ENCODE measurements around the gene ST6GALNAC3.

The ST6GALNAC3 gene

DNA sequence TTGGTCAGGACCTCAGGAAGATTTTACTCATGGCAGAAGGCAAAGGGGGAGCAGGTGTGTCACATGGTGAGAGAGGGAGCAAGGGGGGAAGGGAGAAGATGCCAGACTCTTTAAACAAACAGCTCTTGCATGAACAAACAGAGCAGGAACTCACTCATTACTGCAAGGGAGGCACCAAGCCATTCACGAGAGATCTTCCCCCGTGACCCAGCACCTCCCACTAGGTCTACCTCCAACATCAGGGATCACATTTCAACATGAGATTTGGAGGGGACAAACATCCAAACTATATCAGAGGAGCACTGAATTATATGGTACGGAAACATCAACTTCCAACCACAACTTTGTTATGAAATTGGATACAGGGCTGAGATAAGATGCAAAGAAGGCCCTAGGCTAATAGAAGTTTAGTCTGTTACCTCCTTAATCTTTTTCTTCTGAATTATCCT lies 164.9 kb downstream of the ST6GALNAC3 start (continued):
- peak; percentile 28; the same call in 1 of the 2 replicates for TF ChIP-seq GLIS2 (tag by site-specific recombination; IDR thresholded peaks at IDR 0.05)
- TF ChIP-seq, protein P1, sequence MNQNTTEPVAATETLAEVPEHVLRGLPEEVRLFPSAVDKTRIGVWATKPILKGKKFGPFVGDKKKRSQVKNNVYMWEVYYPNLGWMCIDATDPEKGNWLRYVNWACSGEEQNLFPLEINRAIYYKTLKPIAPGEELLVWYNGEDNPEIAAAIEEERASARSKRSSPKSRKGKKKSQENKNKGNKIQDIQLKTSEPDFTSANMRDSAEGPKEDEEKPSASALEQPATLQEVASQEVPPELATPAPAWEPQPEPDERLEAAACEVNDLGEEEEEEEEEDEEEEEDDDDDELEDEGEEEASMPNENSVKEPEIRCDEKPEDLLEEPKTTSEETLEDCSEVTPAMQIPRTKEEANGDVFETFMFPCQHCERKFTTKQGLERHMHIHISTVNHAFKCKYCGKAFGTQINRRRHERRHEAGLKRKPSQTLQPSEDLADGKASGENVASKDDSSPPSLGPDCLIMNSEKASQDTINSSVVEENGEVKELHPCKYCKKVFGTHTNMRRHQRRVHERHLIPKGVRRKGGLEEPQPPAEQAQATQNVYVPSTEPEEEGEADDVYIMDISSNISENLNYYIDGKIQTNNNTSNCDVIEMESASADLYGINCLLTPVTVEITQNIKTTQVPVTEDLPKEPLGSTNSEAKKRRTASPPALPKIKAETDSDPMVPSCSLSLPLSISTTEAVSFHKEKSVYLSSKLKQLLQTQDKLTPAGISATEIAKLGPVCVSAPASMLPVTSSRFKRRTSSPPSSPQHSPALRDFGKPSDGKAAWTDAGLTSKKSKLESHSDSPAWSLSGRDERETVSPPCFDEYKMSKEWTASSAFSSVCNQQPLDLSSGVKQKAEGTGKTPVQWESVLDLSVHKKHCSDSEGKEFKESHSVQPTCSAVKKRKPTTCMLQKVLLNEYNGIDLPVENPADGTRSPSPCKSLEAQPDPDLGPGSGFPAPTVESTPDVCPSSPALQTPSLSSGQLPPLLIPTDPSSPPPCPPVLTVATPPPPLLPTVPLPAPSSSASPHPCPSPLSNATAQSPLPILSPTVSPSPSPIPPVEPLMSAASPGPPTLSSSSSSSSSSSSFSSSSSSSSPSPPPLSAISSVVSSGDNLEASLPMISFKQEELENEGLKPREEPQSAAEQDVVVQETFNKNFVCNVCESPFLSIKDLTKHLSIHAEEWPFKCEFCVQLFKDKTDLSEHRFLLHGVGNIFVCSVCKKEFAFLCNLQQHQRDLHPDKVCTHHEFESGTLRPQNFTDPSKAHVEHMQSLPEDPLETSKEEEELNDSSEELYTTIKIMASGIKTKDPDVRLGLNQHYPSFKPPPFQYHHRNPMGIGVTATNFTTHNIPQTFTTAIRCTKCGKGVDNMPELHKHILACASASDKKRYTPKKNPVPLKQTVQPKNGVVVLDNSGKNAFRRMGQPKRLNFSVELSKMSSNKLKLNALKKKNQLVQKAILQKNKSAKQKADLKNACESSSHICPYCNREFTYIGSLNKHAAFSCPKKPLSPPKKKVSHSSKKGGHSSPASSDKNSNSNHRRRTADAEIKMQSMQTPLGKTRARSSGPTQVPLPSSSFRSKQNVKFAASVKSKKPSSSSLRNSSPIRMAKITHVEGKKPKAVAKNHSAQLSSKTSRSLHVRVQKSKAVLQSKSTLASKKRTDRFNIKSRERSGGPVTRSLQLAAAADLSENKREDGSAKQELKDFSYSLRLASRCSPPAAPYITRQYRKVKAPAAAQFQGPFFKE (tag by site-specific recombination; IDR thresholded peaks at IDR 0.05; ENCODE audit: borderline replicate concordance), result no peak
- 0 out of 2 replicates have a peak, but pooled peaks have one; percentile 26 for TF ChIP-seq BCL11A (tag by site-specific recombination; IDR thresholded peaks at IDR 0.05; ENCODE audit: low read depth)
- peak; percentile 85 for TF ChIP-seq TRIM28 (IDR thresholded peaks at IDR 0.05; ENCODE audit: borderline replicate concordance, low read length)
- TF ChIP-seq ZBTB6 (tag by site-specific recombination; IDR thresholded peaks at IDR 0.05), result no peak
- peak; percentile 97 for TF ChIP-seq WT1 (tag by site-specific recombination; IDR thresholded peaks at IDR 0.05)
- peak; percentile 71 for TF ChIP-seq ZXDB (tag by site-specific recombination; IDR thresholded peaks at IDR 0.05)
- no peak for TF ChIP-seq ZSCAN30 (tag by site-specific recombination; IDR thresholded peaks at IDR 0.05)
- TF ChIP-seq, protein P2, sequence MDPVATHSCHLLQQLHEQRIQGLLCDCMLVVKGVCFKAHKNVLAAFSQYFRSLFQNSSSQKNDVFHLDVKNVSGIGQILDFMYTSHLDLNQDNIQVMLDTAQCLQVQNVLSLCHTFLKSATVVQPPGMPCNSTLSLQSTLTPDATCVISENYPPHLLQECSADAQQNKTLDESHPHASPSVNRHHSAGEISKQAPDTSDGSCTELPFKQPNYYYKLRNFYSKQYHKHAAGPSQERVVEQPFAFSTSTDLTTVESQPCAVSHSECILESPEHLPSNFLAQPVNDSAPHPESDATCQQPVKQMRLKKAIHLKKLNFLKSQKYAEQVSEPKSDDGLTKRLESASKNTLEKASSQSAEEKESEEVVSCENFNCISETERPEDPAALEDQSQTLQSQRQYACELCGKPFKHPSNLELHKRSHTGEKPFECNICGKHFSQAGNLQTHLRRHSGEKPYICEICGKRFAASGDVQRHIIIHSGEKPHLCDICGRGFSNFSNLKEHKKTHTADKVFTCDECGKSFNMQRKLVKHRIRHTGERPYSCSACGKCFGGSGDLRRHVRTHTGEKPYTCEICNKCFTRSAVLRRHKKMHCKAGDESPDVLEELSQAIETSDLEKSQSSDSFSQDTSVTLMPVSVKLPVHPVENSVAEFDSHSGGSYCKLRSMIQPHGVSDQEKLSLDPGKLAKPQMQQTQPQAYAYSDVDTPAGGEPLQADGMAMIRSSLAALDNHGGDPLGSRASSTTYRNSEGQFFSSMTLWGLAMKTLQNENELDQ (tag by site-specific recombination; IDR thresholded peaks at IDR 0.05; ENCODE audit: low read depth), result no peak
- TF ChIP-seq ZNF398 (tag by site-specific recombination; IDR thresholded peaks at IDR 0.05), result peak; percentile 91
- TF ChIP-seq ZNF311 (tag by site-specific recombination; IDR thresholded peaks at IDR 0.05; ENCODE audit: borderline replicate concordance), result no peak
- TF ChIP-seq ZNF777 (tag by site-specific recombination; IDR thresholded peaks at IDR 0.05; ENCODE audit: borderline replicate concordance), result no peak
- TF ChIP-seq ZNF560 (tag by site-specific recombination; IDR thresholded peaks at IDR 0.05; ENCODE audit: borderline replicate concordance), result no peak
- no peak for TF ChIP-seq OVOL3 (tag by site-specific recombination; IDR thresholded peaks at IDR 0.05)
- 0 out of 2 replicates have a peak, but pooled peaks have one; percentile 14 for TF ChIP-seq ZNF18 (tag by site-specific recombination; IDR thresholded peaks at IDR 0.05)
- no peak for TF ChIP-seq ZSCAN23 (tag by site-specific recombination; IDR thresholded peaks at IDR 0.05)
- TF ChIP-seq ZNF223 (tag by site-specific recombination; IDR thresholded peaks at IDR 0.05), result no peak
- no peak for TF ChIP-seq ZNF768 (tag by site-specific recombination; IDR thresholded peaks at IDR 0.05)
- TF ChIP-seq, protein P3, sequence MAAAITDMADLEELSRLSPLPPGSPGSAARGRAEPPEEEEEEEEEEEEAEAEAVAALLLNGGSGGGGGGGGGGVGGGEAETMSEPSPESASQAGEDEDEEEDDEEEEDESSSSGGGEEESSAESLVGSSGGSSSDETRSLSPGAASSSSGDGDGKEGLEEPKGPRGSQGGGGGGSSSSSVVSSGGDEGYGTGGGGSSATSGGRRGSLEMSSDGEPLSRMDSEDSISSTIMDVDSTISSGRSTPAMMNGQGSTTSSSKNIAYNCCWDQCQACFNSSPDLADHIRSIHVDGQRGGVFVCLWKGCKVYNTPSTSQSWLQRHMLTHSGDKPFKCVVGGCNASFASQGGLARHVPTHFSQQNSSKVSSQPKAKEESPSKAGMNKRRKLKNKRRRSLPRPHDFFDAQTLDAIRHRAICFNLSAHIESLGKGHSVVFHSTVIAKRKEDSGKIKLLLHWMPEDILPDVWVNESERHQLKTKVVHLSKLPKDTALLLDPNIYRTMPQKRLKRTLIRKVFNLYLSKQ (tag by site-specific recombination; IDR thresholded peaks at IDR 0.05; ENCODE audit: borderline replicate concordance), result no peak
- TF ChIP-seq, protein P4, sequence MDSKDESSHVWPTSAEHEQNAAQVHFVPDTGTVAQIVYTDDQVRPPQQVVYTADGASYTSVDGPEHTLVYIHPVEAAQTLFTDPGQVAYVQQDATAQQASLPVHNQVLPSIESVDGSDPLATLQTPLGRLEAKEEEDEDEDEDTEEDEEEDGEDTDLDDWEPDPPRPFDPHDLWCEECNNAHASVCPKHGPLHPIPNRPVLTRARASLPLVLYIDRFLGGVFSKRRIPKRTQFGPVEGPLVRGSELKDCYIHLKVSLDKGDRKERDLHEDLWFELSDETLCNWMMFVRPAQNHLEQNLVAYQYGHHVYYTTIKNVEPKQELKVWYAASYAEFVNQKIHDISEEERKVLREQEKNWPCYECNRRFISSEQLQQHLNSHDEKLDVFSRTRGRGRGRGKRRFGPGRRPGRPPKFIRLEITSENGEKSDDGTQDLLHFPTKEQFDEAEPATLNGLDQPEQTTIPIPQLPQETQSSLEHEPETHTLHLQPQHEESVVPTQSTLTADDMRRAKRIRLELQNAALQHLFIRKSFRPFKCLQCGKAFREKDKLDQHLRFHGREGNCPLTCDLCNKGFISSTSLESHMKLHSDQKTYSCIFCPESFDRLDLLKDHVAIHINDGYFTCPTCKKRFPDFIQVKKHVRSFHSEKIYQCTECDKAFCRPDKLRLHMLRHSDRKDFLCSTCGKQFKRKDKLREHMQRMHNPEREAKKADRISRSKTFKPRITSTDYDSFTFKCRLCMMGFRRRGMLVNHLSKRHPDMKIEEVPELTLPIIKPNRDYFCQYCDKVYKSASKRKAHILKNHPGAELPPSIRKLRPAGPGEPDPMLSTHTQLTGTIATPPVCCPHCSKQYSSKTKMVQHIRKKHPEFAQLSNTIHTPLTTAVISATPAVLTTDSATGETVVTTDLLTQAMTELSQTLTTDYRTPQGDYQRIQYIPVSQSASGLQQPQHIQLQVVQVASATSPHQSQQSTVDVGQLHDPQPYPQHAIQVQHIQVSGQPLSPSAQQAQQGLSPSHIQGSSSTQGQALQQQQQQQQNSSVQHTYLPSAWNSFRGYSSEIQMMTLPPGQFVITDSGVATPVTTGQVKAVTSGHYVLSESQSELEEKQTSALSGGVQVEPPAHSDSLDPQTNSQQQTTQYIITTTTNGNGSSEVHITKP (tag by site-specific recombination; IDR thresholded peaks at IDR 0.05), result peak; percentile 90
- TF ChIP-seq BCL11B (tag by site-specific recombination; IDR thresholded peaks at IDR 0.05; ENCODE audit: low read depth), result 0 out of 2 replicates have a peak, but pooled peaks have one; percentile 30

Data from HEK293 (cell line).